Posterior cingulate gyrus (tissue), 11 donors: ENCODE measurements around the gene ARID1B.

Experiments used
- DNase-seq, 10 donors: peaks; one replicate each; pipeline versions ENCODE4 v3.0.0 to v3.0.0-alpha.2; 2020 to 2021; ENCODE audit warnings: mixed read lengths in 3 of 10
- intact Hi-C: fragments of 100-400 bp; cut with DNase I; formaldehyde crosslinking; loops from one replicate; pipeline ENCODE4 v1.15.1; 2023

The ARID1B gene

GRCh38 chr6:156948277-156948676 lies 171.1 kb downstream of the ARID1B start:
- DNase-seq, result no peak
- intact Hi-C loops, result no loop called here

- intact Hi-C loops, result no loop called here
- no peak for DNase-seq
Measured at GRCh38 chr6:156948807-156949206, 171.6 kb downstream of the ARID1B start.

- no peak for DNase-seq
- intact Hi-C loops, result no loop called here
Measured at GRCh38 chr6:156949376-156949775, 172.2 kb downstream of the ARID1B start.

- intact Hi-C loops, result loop anchor here (10.0 kb wide), 1 partner anchor 165 kb away; no protein-coding TSS in a partner anchor
- DNase-seq, result no peak
Measured at GRCh38 chr6:156950084-156950483, 172.9 kb downstream of the ARID1B start.

- intact Hi-C loops, result loop anchor here (10.0 kb wide), 1 partner anchor 166 kb away; no protein-coding TSS in a partner anchor
- DNase-seq, result no peak
Measured at GRCh38 chr6:156950531-156950930, 173.4 kb downstream of the ARID1B start.

- intact Hi-C loops, result loop anchor here (10.0 kb wide), 1 partner anchor 168 kb away; no protein-coding TSS in a partner anchor
Measured at GRCh38 chr6:156952401-156952800, 175.2 kb downstream of the ARID1B start.

GRCh38 chr6:156953127-156953478 lies 175.9 kb downstream of the ARID1B start:
- intact Hi-C loops, result loop anchor here (10.0 kb wide), 1 partner anchor 168 kb away; no protein-coding TSS in a partner anchor
- no peak for DNase-seq

More at GRCh38 chr6:156952401-156952800, 175.2 kb downstream of the ARID1B start:
- no peak for DNase-seq

- intact Hi-C loops, result loop anchor here (10.0 kb wide), 1 partner anchor 169 kb away; no protein-coding TSS in a partner anchor
- no peak for DNase-seq
Measured at GRCh38 chr6:156953479-156954146, 176.4 kb downstream of the ARID1B start.

GRCh38 chr6:156954191-156954590 lies 177.0 kb downstream of the ARID1B start:
- intact Hi-C loops, result loop anchor here (10.0 kb wide), 1 partner anchor 169 kb away; no protein-coding TSS in a partner anchor

GRCh38 chr6:156954816-156955215 lies 177.6 kb downstream of the ARID1B start:
- intact Hi-C loops, result loop anchor here (10.0 kb wide), 1 partner anchor 170 kb away; no protein-coding TSS in a partner anchor
- no peak for DNase-seq

More at GRCh38 chr6:156954191-156954590, 177.0 kb downstream of the ARID1B start:
- DNase-seq, result no peak

- intact Hi-C loops, result loop anchor here (10.0 kb wide), 1 partner anchor 171 kb away; no protein-coding TSS in a partner anchor
- no peak for DNase-seq
Measured at GRCh38 chr6:156955494-156956183, 178.5 kb downstream of the ARID1B start.

GRCh38 chr6:156956286-156956685 lies 179.1 kb downstream of the ARID1B start:
- DNase-seq, result no peak
- intact Hi-C loops, result loop anchor here (10.0 kb wide), 1 partner anchor 171 kb away; no protein-coding TSS in a partner anchor

- intact Hi-C loops, result loop anchor here (10.0 kb wide), 1 partner anchor 173 kb away; no protein-coding TSS in a partner anchor
- peak in 1 of 10 donors; percentile 28 for DNase-seq
Measured at GRCh38 chr6:156957931-156958547, 180.9 kb downstream of the ARID1B start.

GRCh38 chr6:156960525-156960924 lies 183.3 kb downstream of the ARID1B start:
- intact Hi-C loops, result no loop called here
- DNase-seq, result no peak

- intact Hi-C loops, result no loop called here
- DNase-seq, result peak in 1 of 10 donors; percentile 46
Measured at GRCh38 chr6:156961282-156961892, 184.2 kb downstream of the ARID1B start.

GRCh38 chr6:156963712-156964700 lies 186.8 kb downstream of the ARID1B start:
- intact Hi-C loops, result no loop called here
- DNase-seq, result no peak

GRCh38 chr6:156967852-156968251 lies 190.7 kb downstream of the ARID1B start:
- no peak for DNase-seq
- intact Hi-C loops, result no loop called here

GRCh38 chr6:156969233-156969632 lies 192.1 kb downstream of the ARID1B start:
- intact Hi-C loops, result no loop called here
- no peak for DNase-seq

GRCh38 chr6:156970595-156971112 lies 193.5 kb downstream of the ARID1B start:
- intact Hi-C loops, result no loop called here

More at GRCh38 chr6:156970595-156971112, 193.5 kb downstream of the ARID1B start:
- no peak for DNase-seq
